ENCODE results near the gene ZRSR2. TPM values are rescaled to one million over a fixed set of nuclear protein-coding genes. Genes with fewer than 3 reads are reported as not detected.
A peak's percentile ranks its signal among the peaks of the same experiment; 100 is the strongest.

The ZRSR2 gene
- total RNA-seq, 1 donor from 2014 or later, result 19.3 TPM

DNA sequence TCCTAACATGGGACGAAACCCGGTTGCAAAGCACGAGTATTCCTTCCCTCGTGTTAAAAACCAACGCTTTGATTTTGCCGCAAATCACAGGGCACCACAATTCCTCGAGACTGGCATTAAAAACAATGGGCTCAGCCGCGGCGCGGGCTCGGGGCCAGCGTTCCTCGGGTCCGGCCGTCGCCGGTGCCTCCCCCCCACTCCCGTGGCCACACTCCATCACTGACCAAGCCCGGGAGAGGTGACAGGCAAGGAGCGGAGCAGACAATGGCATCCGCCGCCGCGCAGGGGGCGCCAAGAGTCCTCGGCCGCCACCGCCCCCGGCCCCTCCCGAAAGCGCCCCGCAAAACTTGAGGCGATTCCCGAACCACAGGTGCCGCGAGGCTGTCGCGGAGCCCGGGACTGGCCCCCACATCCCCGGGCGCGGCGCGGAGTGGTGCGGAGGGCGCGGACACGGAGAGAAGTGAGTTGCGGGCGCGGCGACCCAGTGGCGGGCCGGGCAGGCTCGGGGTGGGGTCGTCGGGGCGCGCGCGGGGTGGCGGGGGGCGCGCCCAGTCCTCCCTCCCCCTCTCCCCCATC lies 63.9 kb downstream of the ZRSR2 start:
- Mint-ChIP-seq H3K36me3 (ENCODE audit: insufficient read depth) (peaks cover 11% of the 10 kb centered on the region), H3K27me3 (peaks cover 6% of the 10 kb centered on the region), H3K9me3 (ENCODE audit: low read depth) (no peaks in the 10 kb centered on the region), H3K4me3 (ENCODE audit: low read depth) (peak overlapping the region; percentile 84), H3K27ac (peak overlapping the region; percentile 25), H3K4me1 (ENCODE audit: low read depth) (peaks cover 27% of the 10 kb centered on the region)
- DNase-seq (ENCODE audit: low spot score, unreplicated experiment), result peak; percentile 57
- TF ChIP-seq, protein P1, sequence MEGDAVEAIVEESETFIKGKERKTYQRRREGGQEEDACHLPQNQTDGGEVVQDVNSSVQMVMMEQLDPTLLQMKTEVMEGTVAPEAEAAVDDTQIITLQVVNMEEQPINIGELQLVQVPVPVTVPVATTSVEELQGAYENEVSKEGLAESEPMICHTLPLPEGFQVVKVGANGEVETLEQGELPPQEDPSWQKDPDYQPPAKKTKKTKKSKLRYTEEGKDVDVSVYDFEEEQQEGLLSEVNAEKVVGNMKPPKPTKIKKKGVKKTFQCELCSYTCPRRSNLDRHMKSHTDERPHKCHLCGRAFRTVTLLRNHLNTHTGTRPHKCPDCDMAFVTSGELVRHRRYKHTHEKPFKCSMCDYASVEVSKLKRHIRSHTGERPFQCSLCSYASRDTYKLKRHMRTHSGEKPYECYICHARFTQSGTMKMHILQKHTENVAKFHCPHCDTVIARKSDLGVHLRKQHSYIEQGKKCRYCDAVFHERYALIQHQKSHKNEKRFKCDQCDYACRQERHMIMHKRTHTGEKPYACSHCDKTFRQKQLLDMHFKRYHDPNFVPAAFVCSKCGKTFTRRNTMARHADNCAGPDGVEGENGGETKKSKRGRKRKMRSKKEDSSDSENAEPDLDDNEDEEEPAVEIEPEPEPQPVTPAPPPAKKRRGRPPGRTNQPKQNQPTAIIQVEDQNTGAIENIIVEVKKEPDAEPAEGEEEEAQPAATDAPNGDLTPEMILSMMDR (IDR thresholded peaks at IDR 0.05; ENCODE audit: unreplicated experiment), result peak; percentile 53

DNA sequence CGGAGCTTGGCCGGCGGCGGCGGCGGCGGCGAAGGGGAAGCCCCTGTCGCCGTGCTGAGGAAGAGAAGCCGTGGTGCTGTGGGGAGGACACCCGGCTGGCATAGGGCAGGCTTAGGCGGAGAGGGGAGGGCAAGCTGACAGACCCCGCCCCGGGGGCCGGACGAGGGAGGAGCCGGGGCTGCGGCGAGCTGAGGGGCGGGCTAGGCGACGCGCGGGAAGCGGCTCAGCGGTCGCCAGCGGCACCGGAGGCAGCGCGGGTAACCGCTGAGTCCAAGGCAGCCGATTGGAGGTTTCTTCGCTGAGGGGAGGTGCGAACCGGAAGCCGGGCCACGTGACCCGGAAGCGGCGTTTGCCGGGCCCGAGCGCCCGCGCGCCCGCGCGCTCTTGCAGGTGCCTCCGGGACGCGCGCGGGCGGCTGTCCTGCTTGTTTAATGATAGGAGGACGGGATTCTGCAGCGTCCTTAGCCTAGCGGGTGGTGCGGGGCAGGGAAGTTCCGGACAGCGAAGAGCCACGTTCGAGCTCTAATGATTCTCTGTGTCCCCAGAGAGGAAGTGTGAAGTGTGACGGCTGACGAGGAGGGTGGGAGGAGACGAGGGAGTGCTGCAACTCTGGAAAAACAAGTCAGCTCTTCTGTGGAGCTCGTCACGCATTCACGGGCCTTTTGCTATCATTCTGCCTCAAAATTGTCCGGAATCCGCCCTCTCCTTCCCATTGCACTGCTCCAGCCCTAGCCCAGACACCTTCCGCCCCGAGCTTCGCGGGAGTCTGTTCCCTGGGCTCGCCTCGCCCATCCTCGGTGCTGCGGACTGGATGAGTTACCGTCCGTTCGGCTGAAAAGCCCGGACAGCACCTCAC lies 64.7 kb downstream of the ZRSR2 start, which contains the start of gene AP1S2:
Gene AP1S2 (minus strand): TSS at position 102 of the 856 bp plus-strand sequence. CDS start 2,289 bp downstream, outside the sequence.
- H3K36me3 Mint-ChIP-seq (ENCODE audit: insufficient read depth), result peaks cover 10% of the 10 kb centered on the region
- peaks cover 6% of the 10 kb centered on the region for H3K27me3 Mint-ChIP-seq
- no peaks in the 10 kb centered on the region for H3K9me3 Mint-ChIP-seq (ENCODE audit: low read depth)
- H3K4me1 Mint-ChIP-seq (ENCODE audit: low read depth), result peaks cover 22% of the 10 kb centered on the region
- TF ChIP-seq, protein P1 (IDR thresholded peaks at IDR 0.05; ENCODE audit: unreplicated experiment), result no peak
- DNase-seq (ENCODE audit: low spot score, unreplicated experiment), result peak; percentile 94
- peak within 1 kb of the TSS; percentile 97 for H3K27ac Mint-ChIP-seq
- peak within 1 kb of the TSS; percentile 93 for H3K4me3 Mint-ChIP-seq (ENCODE audit: low read depth)

DNA sequence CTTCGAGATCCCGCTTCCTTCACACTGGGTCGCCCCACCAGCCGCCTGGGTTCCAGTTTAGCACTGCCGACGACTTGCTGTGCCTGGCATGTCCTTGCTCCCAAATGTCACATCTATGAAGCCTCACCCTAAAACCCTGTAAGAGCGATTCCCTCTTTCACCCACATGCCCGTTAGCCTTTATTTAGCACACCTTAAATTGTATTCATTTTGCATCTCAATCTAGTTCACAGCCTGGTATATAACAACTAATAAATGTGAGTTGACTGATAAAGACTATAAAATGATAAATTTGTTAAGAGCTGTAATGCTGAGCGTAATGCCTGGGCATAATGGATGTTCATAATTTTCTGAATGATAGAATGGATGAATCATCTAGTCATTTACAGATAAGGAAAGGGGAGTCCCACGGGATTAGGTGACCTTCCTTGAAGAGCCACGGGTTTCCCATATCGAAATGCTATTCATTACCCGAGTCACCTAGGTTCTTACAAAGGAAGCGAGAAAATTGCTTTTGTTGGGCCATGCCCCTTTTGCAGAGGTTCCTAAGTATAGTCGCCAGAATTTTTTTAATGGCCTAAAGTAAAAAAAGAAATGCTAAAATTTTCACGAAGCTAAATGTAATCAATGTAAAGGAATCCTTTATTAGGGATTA lies 65.4 kb downstream of the ZRSR2 start:
- TF ChIP-seq, protein P1 (IDR thresholded peaks at IDR 0.05; ENCODE audit: unreplicated experiment), result no peak
- Mint-ChIP-seq H3K27me3 (peaks cover 6% of the 10 kb centered on the region), H3K36me3 (ENCODE audit: insufficient read depth) (peaks cover 8% of the 10 kb centered on the region), H3K4me3 (ENCODE audit: low read depth) (peak overlapping the region; percentile 93), H3K27ac (peak overlapping the region; percentile 97), H3K9me3 (ENCODE audit: low read depth) (no peaks in the 10 kb centered on the region), H3K4me1 (ENCODE audit: low read depth) (peaks cover 21% of the 10 kb centered on the region)
- DNase-seq (ENCODE audit: low spot score, unreplicated experiment), result no peak

DNA sequence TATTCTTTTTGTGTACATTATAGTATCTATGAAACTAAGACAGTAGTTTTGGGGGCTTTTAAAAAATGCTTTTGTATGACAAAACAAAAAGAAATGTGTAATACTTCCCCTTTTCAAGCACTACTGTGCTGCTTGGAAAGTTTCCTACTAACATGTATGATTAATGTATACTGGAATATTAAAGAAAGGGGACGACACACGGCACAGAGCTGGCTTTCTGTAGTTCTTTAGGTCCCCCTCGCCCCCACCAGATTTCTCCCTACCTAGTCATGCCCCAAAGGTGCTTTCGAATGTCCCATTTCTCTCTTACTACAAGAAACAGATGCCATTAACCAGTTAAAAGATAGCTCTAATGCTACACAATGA lies 65.9 kb downstream of the ZRSR2 start:
- TF ChIP-seq, protein P1 (IDR thresholded peaks at IDR 0.05; ENCODE audit: unreplicated experiment), result no peak
- Mint-ChIP-seq H3K27me3 (peaks cover 6% of the 10 kb centered on the region), H3K4me1 (ENCODE audit: low read depth) (peaks cover 21% of the 10 kb centered on the region), H3K4me3 (ENCODE audit: low read depth) (peak overlapping the region; percentile 40), H3K27ac (no peak overlapping the region), H3K36me3 (ENCODE audit: insufficient read depth) (peaks cover 5% of the 10 kb centered on the region), H3K9me3 (ENCODE audit: low read depth) (no peaks in the 10 kb centered on the region)
- DNase-seq (ENCODE audit: low spot score, unreplicated experiment), result no peak

DNA sequence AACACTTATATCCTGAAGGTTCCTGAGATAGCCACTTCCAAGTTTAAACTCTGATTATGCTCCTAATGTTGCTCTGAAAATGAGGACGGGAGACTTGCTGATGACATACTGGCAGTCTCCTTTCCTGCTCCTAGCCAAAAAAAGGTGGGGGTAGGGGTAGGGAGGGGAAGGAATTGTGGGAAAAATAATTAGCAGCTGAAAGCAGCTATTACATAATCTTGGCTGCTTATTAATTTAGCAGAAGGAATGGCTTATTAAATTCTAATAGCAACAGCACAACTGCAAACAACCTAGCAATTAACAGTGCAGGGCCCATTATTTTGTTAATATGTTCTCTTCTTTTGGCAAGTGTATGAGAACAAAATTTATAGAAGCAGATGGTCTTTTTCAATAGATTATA lies 66.4 kb downstream of the ZRSR2 start:
- H3K4me1 Mint-ChIP-seq (ENCODE audit: low read depth), result peaks cover 20% of the 10 kb centered on the region
- TF ChIP-seq, protein P1 (IDR thresholded peaks at IDR 0.05; ENCODE audit: unreplicated experiment), result no peak
- no peak overlapping the region for H3K27ac Mint-ChIP-seq
- peaks cover 10% of the 10 kb centered on the region for H3K27me3 Mint-ChIP-seq
- no peak for DNase-seq (ENCODE audit: low spot score, unreplicated experiment)
- peak overlapping the region; percentile 40 for H3K4me3 Mint-ChIP-seq (ENCODE audit: low read depth)
- no peaks in the 10 kb centered on the region for H3K9me3 Mint-ChIP-seq (ENCODE audit: low read depth)
- H3K36me3 Mint-ChIP-seq (ENCODE audit: insufficient read depth), result peaks cover 4% of the 10 kb centered on the region
